ENCODE results near the gene PRSS50.
"Not testable (repeated sequence)": the region's sequence is repeated elsewhere in the genome, so short reads cannot be mapped to it uniquely, and the experiment has no call there.

DNA sequence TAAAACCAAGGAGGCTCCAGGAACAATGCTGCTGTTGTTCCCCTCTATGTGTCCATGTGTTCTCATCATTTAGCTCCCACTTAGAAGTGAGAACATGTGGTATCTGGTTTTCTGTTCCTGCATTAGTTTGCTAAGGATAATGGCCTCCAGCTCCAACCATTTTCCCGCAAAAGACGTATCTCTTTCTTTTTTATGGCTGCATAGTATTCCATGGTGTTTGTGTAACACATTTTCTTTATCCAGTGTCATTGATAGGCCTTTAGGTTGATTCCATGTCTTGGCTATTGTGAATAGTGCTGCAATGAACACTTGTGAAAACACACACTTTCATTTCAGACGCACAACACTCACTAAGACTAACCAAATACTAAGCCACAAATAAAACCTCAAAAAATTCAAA is 21.9 kb upstream of the PRSS50 start:
- TF ChIP-seq, protein P1, sequence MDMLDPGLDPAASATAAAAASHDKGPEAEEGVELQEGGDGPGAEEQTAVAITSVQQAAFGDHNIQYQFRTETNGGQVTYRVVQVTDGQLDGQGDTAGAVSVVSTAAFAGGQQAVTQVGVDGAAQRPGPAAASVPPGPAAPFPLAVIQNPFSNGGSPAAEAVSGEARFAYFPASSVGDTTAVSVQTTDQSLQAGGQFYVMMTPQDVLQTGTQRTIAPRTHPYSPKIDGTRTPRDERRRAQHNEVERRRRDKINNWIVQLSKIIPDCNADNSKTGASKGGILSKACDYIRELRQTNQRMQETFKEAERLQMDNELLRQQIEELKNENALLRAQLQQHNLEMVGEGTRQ (IDR thresholded peaks at IDR 0.05; ENCODE audit: borderline replicate concordance, low read depth, low read length), result not testable (repeated sequence)
- TF ChIP-seq, protein P2, sequence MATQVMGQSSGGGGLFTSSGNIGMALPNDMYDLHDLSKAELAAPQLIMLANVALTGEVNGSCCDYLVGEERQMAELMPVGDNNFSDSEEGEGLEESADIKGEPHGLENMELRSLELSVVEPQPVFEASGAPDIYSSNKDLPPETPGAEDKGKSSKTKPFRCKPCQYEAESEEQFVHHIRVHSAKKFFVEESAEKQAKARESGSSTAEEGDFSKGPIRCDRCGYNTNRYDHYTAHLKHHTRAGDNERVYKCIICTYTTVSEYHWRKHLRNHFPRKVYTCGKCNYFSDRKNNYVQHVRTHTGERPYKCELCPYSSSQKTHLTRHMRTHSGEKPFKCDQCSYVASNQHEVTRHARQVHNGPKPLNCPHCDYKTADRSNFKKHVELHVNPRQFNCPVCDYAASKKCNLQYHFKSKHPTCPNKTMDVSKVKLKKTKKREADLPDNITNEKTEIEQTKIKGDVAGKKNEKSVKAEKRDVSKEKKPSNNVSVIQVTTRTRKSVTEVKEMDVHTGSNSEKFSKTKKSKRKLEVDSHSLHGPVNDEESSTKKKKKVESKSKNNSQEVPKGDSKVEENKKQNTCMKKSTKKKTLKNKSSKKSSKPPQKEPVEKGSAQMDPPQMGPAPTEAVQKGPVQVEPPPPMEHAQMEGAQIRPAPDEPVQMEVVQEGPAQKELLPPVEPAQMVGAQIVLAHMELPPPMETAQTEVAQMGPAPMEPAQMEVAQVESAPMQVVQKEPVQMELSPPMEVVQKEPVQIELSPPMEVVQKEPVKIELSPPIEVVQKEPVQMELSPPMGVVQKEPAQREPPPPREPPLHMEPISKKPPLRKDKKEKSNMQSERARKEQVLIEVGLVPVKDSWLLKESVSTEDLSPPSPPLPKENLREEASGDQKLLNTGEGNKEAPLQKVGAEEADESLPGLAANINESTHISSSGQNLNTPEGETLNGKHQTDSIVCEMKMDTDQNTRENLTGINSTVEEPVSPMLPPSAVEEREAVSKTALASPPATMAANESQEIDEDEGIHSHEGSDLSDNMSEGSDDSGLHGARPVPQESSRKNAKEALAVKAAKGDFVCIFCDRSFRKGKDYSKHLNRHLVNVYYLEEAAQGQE (IDR thresholded peaks at IDR 0.05; ENCODE audit: low read depth, low read length), result not testable (repeated sequence)
- TF ChIP-seq, protein P3, sequence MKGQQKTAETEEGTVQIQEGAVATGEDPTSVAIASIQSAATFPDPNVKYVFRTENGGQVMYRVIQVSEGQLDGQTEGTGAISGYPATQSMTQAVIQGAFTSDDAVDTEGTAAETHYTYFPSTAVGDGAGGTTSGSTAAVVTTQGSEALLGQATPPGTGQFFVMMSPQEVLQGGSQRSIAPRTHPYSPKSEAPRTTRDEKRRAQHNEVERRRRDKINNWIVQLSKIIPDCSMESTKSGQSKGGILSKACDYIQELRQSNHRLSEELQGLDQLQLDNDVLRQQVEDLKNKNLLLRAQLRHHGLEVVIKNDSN (IDR thresholded peaks at IDR 0.05; ENCODE audit: borderline replicate concordance, low read depth), result not testable (repeated sequence)
- TF ChIP-seq, protein P4, sequence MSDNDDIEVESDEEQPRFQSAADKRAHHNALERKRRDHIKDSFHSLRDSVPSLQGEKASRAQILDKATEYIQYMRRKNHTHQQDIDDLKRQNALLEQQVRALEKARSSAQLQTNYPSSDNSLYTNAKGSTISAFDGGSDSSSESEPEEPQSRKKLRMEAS (IDR thresholded peaks at IDR 0.05; ENCODE audit: low read depth), result not testable (repeated sequence)
- TF ChIP-seq SIN3A (IDR thresholded peaks at IDR 0.05; ENCODE audit: borderline replicate concordance, low read depth, low read length); RFX5 (IDR thresholded peaks at IDR 0.05; ENCODE audit: low read length); GATA2 (CRISPR knock-in tag; IDR thresholded peaks at IDR 0.05): not testable (repeated sequence)
